ENCODE results near the gene IDH3A.

DNA sequence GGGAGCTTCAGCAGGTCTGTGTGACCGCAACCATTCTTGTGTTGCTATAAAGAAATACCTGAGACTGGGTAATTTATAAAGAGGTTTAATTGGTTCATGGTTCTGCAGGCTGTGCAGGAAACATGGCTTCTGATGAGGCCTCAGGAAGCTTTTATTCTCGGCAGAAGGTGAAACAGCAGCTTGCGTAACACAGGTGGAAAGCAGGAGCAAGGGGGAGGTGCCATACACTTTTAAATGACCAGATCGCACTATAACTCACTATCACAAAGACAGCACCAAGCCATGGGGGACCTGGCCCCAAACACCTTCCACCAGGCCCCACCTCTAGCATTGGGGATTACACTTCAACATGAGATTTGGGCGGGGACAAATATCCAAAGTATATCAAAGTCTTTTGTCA lies 9.6 kb upstream of the IDH3A start:
- no peak for TF ChIP-seq POLR2A (IDR thresholded peaks at IDR 0.05)
- TF ChIP-seq, protein P1, sequence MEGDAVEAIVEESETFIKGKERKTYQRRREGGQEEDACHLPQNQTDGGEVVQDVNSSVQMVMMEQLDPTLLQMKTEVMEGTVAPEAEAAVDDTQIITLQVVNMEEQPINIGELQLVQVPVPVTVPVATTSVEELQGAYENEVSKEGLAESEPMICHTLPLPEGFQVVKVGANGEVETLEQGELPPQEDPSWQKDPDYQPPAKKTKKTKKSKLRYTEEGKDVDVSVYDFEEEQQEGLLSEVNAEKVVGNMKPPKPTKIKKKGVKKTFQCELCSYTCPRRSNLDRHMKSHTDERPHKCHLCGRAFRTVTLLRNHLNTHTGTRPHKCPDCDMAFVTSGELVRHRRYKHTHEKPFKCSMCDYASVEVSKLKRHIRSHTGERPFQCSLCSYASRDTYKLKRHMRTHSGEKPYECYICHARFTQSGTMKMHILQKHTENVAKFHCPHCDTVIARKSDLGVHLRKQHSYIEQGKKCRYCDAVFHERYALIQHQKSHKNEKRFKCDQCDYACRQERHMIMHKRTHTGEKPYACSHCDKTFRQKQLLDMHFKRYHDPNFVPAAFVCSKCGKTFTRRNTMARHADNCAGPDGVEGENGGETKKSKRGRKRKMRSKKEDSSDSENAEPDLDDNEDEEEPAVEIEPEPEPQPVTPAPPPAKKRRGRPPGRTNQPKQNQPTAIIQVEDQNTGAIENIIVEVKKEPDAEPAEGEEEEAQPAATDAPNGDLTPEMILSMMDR (IDR thresholded peaks at IDR 0.05): no peak
